NB4 (cell line): ENCODE measurements around the gene RASGRP2.

Source experiments
- POLR2A ChIP-seq: IDR thresholded peaks from 2 replicates; pipeline ENCODE4 v1.6.1; 2011; ENCODE audit warnings: mild to moderate bottlenecking; ENCODE audit not compliant: insufficient read length; ENCODE audit errors: extremely low read depth
- TF ChIP-seq, protein P1 (sequence below): IDR thresholded peaks from one replicate; pipeline ENCODE4 v1.5.1; 2012; ENCODE audit warnings: low read depth, low read length

DNA sequence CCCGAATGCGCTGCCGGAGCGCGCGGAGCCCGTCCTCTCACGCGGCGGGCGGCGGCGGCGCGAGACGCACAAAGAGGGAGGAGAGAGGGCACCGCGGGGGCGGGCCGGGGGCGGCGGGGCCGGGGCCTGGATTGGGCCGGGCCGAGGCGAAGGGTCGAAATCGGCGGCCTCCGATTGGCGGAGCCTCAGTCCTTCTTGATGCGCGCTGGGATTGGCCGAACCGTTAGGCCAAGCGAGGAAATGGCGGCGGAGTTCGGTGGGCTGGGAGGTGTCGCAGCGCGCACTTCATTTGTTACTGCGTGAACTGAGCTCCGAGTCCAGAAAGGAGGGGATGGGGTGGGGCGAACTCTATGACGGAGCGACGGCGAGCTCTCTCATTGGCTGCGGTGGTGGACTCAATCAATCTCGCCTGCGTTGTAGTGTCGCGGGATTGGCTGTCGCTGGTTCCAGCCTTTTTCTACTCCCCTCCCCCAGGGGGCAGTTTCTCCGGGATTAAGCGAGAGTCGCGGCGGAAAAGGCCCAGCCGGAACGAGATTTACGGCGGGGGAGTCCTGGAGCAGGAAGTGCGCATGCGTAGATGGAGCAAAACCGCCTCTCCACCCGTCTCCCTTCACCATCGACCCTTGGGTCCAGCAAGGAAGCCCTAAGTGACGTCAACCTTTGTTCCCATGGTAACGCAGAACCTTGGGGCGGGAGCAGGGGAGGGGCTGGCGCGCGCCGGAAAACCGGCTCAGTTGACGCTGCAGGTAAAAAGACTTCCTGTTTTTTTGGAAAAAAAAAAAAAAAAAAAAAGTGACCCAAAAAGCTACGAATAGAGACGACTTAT lies 34.7 kb upstream of the RASGRP2 start, which contains the start of gene SF1:
- TF ChIP-seq, protein P1, sequence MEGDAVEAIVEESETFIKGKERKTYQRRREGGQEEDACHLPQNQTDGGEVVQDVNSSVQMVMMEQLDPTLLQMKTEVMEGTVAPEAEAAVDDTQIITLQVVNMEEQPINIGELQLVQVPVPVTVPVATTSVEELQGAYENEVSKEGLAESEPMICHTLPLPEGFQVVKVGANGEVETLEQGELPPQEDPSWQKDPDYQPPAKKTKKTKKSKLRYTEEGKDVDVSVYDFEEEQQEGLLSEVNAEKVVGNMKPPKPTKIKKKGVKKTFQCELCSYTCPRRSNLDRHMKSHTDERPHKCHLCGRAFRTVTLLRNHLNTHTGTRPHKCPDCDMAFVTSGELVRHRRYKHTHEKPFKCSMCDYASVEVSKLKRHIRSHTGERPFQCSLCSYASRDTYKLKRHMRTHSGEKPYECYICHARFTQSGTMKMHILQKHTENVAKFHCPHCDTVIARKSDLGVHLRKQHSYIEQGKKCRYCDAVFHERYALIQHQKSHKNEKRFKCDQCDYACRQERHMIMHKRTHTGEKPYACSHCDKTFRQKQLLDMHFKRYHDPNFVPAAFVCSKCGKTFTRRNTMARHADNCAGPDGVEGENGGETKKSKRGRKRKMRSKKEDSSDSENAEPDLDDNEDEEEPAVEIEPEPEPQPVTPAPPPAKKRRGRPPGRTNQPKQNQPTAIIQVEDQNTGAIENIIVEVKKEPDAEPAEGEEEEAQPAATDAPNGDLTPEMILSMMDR = no peak
- peak; percentile 81 for TF ChIP-seq POLR2A
